ENCODE data around the gene MRAS. TPM values are rescaled to one million over a fixed set of nuclear protein-coding genes. Genes with fewer than 3 reads are reported as not detected.

MRAS gene
- total RNA-seq, 1 donor, result 80.7 TPM

DNA sequence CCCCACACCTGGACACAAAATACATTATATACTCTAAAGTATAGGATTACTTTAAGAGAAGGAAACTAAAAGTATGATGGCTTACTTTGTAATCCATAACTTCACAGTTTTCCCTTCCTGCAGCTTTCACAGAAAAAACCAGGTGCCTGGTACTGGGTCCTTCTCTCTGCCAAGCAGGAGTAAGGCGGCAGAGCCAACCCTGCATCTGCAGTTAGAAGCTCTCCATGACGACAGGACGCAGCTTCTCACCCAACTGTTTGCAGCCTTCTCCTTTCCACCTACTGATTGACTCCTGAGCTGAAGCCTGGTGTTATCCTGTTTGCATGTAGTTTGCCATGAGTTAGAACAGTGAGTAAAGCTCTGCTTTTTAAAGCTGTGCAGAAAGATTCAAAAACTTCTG lies 6.7 kb downstream of the MRAS start:
- TF ChIP-seq, protein P1, sequence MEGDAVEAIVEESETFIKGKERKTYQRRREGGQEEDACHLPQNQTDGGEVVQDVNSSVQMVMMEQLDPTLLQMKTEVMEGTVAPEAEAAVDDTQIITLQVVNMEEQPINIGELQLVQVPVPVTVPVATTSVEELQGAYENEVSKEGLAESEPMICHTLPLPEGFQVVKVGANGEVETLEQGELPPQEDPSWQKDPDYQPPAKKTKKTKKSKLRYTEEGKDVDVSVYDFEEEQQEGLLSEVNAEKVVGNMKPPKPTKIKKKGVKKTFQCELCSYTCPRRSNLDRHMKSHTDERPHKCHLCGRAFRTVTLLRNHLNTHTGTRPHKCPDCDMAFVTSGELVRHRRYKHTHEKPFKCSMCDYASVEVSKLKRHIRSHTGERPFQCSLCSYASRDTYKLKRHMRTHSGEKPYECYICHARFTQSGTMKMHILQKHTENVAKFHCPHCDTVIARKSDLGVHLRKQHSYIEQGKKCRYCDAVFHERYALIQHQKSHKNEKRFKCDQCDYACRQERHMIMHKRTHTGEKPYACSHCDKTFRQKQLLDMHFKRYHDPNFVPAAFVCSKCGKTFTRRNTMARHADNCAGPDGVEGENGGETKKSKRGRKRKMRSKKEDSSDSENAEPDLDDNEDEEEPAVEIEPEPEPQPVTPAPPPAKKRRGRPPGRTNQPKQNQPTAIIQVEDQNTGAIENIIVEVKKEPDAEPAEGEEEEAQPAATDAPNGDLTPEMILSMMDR (IDR thresholded peaks at IDR 0.05; ENCODE audit: extremely low read depth, low read depth, low read length), result no peak
- no peak overlapping the region for H3K4me2 ChIP-seq (ENCODE audit: insufficient read depth, low read length)
- no peak overlapping the region for H2AFZ ChIP-seq (ENCODE audit: low read length)
- H3K4me1 ChIP-seq (ENCODE audit: insufficient read depth, low read length), result peaks cover 10% of the 10 kb centered on the region
- peaks cover 2% of the 10 kb centered on the region for H3K36me3 ChIP-seq (ENCODE audit: insufficient read depth, low read length)
- no peak overlapping the region for H3K27ac ChIP-seq (ENCODE audit: low read depth, low read length)
- no peak overlapping the region for H3K4me3 ChIP-seq (ENCODE audit: insufficient read depth, low read length)
- H3K27me3 ChIP-seq (ENCODE audit: insufficient read depth, low read length), result no peaks in the 10 kb centered on the region
- no peak for DNase-seq (ENCODE audit: insufficient read length, low spot score, missing footprints)
- H3K79me2 ChIP-seq (ENCODE audit: insufficient read depth, low read length), result peaks cover 37% of the 10 kb centered on the region
- H3K9me3 ChIP-seq (ENCODE audit: low read depth, low read length), result no peaks in the 10 kb centered on the region
- H4K20me1 ChIP-seq (ENCODE audit: insufficient read depth, low read length), result peaks cover 46% of the 10 kb centered on the region

DNA sequence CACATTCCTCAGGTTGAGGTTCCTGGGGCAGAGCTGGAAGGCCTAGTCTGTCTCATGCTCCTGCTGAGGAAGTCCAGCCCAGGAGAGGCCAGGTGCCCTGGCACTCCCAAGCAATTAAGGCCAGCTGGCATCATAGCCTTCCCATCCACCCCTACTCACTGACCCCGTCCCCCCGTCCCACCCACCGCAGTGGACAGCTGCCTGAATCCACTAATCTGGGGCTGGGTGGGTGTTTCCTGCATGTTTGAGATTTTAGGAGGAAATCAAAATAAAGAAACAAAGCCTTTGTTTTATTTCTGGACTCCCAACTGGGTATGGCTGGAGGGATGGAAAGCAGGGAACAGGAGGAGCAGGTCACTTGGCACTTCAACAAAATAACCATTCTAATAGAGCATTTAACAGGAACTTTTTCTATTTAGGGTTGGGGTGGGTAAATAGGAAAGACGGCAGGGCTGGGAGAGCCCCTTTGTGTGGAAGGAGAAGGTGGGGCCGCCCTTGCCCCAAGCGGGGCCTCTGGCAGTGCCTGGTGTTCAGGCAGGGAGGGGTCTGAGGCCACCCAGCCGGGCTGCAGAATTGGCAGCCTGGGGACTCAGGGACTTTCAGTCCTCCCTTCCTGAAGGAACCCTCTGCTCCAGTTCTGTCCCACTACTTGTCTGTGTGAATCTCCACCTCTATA lies 8.5 kb downstream of the MRAS start:
- Histone ChIP-seq H4K20me1 (ENCODE audit: insufficient read depth, low read length) (peaks cover 47% of the 10 kb centered on the region), H3K27ac (ENCODE audit: low read depth, low read length) (no peak overlapping the region), H3K4me1 (ENCODE audit: insufficient read depth, low read length) (no peaks in the 10 kb centered on the region), H3K79me2 (ENCODE audit: insufficient read depth, low read length) (peaks cover 37% of the 10 kb centered on the region), H3K9me3 (ENCODE audit: low read depth, low read length) (no peaks in the 10 kb centered on the region), H2AFZ (ENCODE audit: low read length) (no peak overlapping the region), H3K36me3 (ENCODE audit: insufficient read depth, low read length) (peaks cover 2% of the 10 kb centered on the region), H3K4me3 (ENCODE audit: insufficient read depth, low read length) (no peak overlapping the region), H3K4me2 (ENCODE audit: insufficient read depth, low read length) (no peak overlapping the region), H3K27me3 (ENCODE audit: insufficient read depth, low read length) (no peaks in the 10 kb centered on the region)
- no peak for DNase-seq (ENCODE audit: insufficient read length, low spot score, missing footprints)
- TF ChIP-seq, protein P1 (IDR thresholded peaks at IDR 0.05; ENCODE audit: extremely low read depth, low read depth, low read length), result no peak

DNA sequence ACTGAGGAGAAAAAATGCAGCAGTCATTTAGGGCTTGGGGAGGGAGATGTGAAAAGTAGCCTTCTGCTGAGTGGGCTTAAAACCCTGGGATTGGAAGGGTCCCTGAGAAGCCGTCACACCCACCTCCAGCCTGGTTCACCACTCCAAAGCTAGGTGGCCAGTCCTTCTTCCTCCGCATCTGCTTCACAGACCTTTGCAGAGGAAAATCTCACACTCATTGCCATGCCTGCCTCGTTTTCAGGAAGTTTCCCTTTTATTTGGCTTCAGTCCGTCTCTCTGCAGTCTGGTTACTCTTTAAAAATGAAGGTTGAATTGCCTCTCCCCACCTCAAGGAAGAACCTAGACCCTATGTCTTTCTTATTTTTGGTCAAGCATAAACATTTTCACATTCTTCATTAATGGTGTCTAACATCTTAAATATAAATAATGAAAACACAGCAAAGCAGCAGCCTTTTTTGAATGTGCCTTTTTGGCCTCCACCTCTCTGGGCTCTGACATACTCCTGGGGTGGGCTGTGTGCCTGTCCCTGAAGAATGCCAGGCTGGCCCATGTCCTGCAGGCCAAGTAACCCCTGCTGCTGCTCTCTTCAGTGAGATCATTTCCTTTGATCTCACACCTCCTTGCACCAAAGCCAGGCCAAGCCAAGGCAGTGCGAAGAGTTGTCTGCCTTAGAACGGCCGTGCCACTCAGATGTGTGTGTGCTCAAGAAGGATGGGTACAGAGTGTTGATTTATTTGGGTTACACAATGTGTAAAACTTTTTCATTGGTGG lies 11.0 kb downstream of the MRAS start:
- no peak for DNase-seq (ENCODE audit: insufficient read length, low spot score, missing footprints)
- no peaks in the 10 kb centered on the region for H3K27me3 ChIP-seq (ENCODE audit: insufficient read depth, low read length)
- H3K4me3 ChIP-seq (ENCODE audit: insufficient read depth, low read length), result no peak overlapping the region
- no peaks in the 10 kb centered on the region for H3K9me3 ChIP-seq (ENCODE audit: low read depth, low read length)
- TF ChIP-seq, protein P1 (IDR thresholded peaks at IDR 0.05; ENCODE audit: extremely low read depth, low read depth, low read length), result no peak
- no peak overlapping the region for H3K4me2 ChIP-seq (ENCODE audit: insufficient read depth, low read length)
- H4K20me1 ChIP-seq (ENCODE audit: insufficient read depth, low read length), result peaks cover 49% of the 10 kb centered on the region
- peaks cover 2% of the 10 kb centered on the region for H3K36me3 ChIP-seq (ENCODE audit: insufficient read depth, low read length)
- no peaks in the 10 kb centered on the region for H3K4me1 ChIP-seq (ENCODE audit: insufficient read depth, low read length)
- H3K27ac ChIP-seq (ENCODE audit: low read depth, low read length), result no peak overlapping the region
- peaks cover 26% of the 10 kb centered on the region for H3K79me2 ChIP-seq (ENCODE audit: insufficient read depth, low read length)
- H2AFZ ChIP-seq (ENCODE audit: low read length), result no peak overlapping the region
